GM12878 (cell line): ENCODE measurements around the gene RPE65. TPM values are rescaled to one million over a fixed set of nuclear protein-coding genes. Genes with fewer than 3 reads are reported as not detected.
A peak's percentile ranks its signal among the peaks of the same experiment; 100 is the strongest.

Source experiments
- BHLHE40 ChIP-seq, 2 experiments: fragments of 450-650 bp in 1 of 2; IDR thresholded peaks; 2 replicates each; pipeline ENCODE4 v1.6.1; 2011 to 2017; ENCODE audit warnings: low read depth in 2 of 2, borderline replicate concordance in 1 of 2, improper control_type of control experiment in 1 of 2, low read length in 1 of 2, mild to moderate bottlenecking in 1 of 2
- CREB1 ChIP-seq: IDR thresholded peaks from 2 replicates; pipeline ENCODE4 v1.6.1; 2012; ENCODE audit warnings: low read depth, mild to moderate bottlenecking, inconsistent platforms
- GATAD2B ChIP-seq: fragments of 450-650 bp; conservative IDR thresholded peaks from 2 replicates; pipeline ENCODE4 v1.6.1; 2017; ENCODE audit warnings: low read depth, mild to moderate bottlenecking, moderate library complexity
- HDAC2 ChIP-seq: fragments of 200-600 bp; sonication (generic); IDR thresholded peaks from 2 replicates; pipeline ENCODE4 v1.6.1; 2017
- MEF2A ChIP-seq: IDR thresholded peaks from 2 replicates; pipeline ENCODE4 v1.6.1; 2011; ENCODE audit warnings: low read depth, mild to moderate bottlenecking, low read length, moderate library complexity; ENCODE audit not compliant: insufficient read depth
- MXI1 ChIP-seq: fragments of 150-350 bp; IDR thresholded peaks from 2 replicates; pipeline ENCODE4 v1.6.1; 2011; ENCODE audit warnings: low read depth, mild to moderate bottlenecking, inconsistent platforms, low read length, improper control_type of control experiment
- NFYA ChIP-seq: IDR thresholded peaks from 2 replicates; pipeline ENCODE4 v1.6.1; 2011; ENCODE audit warnings: low read depth, mild to moderate bottlenecking, low read length, improper control_type of control experiment, borderline replicate concordance
- NFYB ChIP-seq: IDR thresholded peaks from 2 replicates; pipeline ENCODE4 v1.6.1; 2011; ENCODE audit warnings: low read depth, mild to moderate bottlenecking, low read length, improper control_type of control experiment, moderate library complexity; ENCODE audit not compliant: insufficient read depth
- NR2C2 ChIP-seq: IDR thresholded peaks from 2 replicates; pipeline ENCODE4 v1.6.1; 2011; ENCODE audit warnings: borderline replicate concordance, low read depth; ENCODE audit not compliant: control insufficient read depth, insufficient read length
- PML ChIP-seq: IDR thresholded peaks from 2 replicates; pipeline ENCODE4 v1.6.1; 2012; ENCODE audit warnings: low read length, inconsistent platforms
- POU2F2 ChIP-seq: IDR thresholded peaks from 3 replicates; pipeline ENCODE4 v1.6.1; 2011; ENCODE audit warnings: low read depth, mild to moderate bottlenecking, low read length, borderline replicate concordance
- RAD51 ChIP-seq: fragments of 450-650 bp; IDR thresholded peaks from 2 replicates; pipeline ENCODE4 v1.6.1; 2016; ENCODE audit warnings: moderate library complexity, mild to moderate bottlenecking, inconsistent platforms
- RELA ChIP-seq: fragments of 450-650 bp; IDR thresholded peaks from 2 replicates; pipeline ENCODE4 v1.8.0; 2014; ENCODE audit warnings: borderline replicate concordance; ENCODE audit not compliant: partially characterized antibody
- SIX5 ChIP-seq: IDR thresholded peaks from 2 replicates; pipeline ENCODE4 v1.6.1; 2011; ENCODE audit warnings: mild to moderate bottlenecking, low read depth, low read length, moderate library complexity; ENCODE audit not compliant: severe bottlenecking
- SMAD5 ChIP-seq: IDR thresholded peaks from 2 replicates; pipeline ENCODE4 v1.6.1; 2016; ENCODE audit warnings: antibody characterized with exemption, low read depth
- TAF1 ChIP-seq: IDR thresholded peaks from 2 replicates; pipeline ENCODE4 v1.6.1; 2011; ENCODE audit warnings: mild to moderate bottlenecking, low read depth, low read length, borderline replicate concordance
- ZNF384 ChIP-seq: IDR thresholded peaks from 2 replicates; pipeline ENCODE4 v1.6.1; 2012; ENCODE audit warnings: low read depth, mild to moderate bottlenecking, low read length, improper control_type of control experiment, borderline replicate concordance
- polyA plus RNA-seq, 11 experiments: library from polyadenylated mRNA; depleted of rRNA in 4 of 11; unstranded in 6 of 11; stranded (reverse) in 5 of 11; fragments of >200 nt; fragmentation: Nextera tagmentation in 4 of 11; fragmentation: Illumina TruSeq in 1 of 11; extraction: Ambion mirVana in 4 of 11; extraction: Trizol in 1 of 11; gene quantifications; 1 replicate in 1 of 11; 2 replicates in 10 of 11; pipeline versions ENCODE4 v1.2.1 to v1.2.3, GENCODE V29; 2011 to 2016; ENCODE audit warnings: inconsistent platforms in 2 of 11, missing spikeins in 2 of 11, low read depth in 1 of 11
- total RNA-seq, 4 experiments: library from RNA; depleted of rRNA in 3 of 4; stranded (reverse); fragments of >200 nt in 3 of 4; fragmentation: Illumina TruSeq in 1 of 4; extraction: Trizol in 1 of 4; gene quantifications; 2 replicates each; pipeline versions ENCODE4 v1.2.1 to v1.2.3, GENCODE V29; 2013 to 2021
- TF ChIP-seq, protein P1 (sequence below): fragments of 450-650 bp; conservative IDR thresholded peaks from 2 replicates; pipeline ENCODE4 v1.6.1; 2017; ENCODE audit warnings: mild to moderate bottlenecking, moderate library complexity
- TF ChIP-seq, protein P2 (sequence below): fragments of 450-650 bp; formaldehyde crosslinking; IDR thresholded peaks from 2 replicates; pipeline ENCODE4 v1.5.0; 2022; ENCODE audit warnings: mild to moderate bottlenecking, missing genetic modification characterization
- TF ChIP-seq, protein P3 (sequence below): IDR thresholded peaks from 2 replicates; pipeline ENCODE4 v1.6.1; 2011; ENCODE audit warnings: low read depth, low read length, improper control_type of control experiment, borderline replicate concordance
- TF ChIP-seq, protein P4 (sequence below), 3 experiments: IDR thresholded peaks in 2 of 3; conservative IDR thresholded peaks in 1 of 3; 2 replicates each; pipeline ENCODE4 v1.5.1; 2011; ENCODE audit warnings: low read depth in 3 of 3, low read length in 3 of 3, mild to moderate bottlenecking in 3 of 3, control low read depth in 2 of 3, moderate library complexity in 2 of 3, inconsistent platforms in 1 of 3, mixed read lengths in 1 of 3; ENCODE audit not compliant: control insufficient read depth in 2 of 3, insufficient read depth in 1 of 3; ENCODE audit errors: extremely low read depth in 1 of 3

RPE65 gene
- total and polyA plus RNA-seq, 10 of the 15 experiments (the other 5 are each of a cell fraction or from before 2014, with no cell fraction given), result not detected

DNA sequence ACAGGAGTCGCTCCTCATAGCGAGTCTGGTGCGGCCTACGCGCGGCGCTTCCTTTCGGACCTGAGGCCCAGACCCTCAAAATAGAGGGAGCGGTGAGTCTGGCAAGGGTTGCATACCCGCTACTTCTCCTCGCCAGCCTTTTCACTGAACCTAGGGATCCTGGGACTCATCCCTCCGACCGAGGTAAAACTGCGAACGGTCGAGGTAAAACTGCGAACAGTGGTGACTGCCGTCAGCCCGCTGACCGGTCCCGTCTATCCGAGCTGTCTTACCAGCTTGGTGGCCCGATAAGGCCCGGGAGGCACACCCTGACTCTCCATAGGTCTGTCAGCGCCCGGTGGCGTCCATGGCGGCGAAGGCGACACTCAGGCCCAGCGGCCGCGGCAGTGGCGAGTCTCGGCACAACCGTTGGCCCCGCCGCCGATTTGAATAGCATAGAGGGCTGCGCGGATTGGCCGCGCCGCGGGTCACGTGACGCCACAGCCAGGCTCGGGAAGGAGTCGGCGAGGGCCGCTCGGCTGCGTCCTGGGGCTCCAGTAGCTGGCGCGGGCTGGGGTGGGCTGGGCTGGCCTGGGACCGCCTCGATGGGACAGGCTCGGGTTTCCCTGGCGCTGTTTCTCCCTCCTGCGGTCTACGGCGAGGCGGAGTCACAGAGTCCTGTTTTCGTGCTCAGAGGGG is 47.1 kb upstream of the RPE65 start, which contains the start of gene DEPDC1 (continued):
- TF ChIP-seq, protein P1, sequence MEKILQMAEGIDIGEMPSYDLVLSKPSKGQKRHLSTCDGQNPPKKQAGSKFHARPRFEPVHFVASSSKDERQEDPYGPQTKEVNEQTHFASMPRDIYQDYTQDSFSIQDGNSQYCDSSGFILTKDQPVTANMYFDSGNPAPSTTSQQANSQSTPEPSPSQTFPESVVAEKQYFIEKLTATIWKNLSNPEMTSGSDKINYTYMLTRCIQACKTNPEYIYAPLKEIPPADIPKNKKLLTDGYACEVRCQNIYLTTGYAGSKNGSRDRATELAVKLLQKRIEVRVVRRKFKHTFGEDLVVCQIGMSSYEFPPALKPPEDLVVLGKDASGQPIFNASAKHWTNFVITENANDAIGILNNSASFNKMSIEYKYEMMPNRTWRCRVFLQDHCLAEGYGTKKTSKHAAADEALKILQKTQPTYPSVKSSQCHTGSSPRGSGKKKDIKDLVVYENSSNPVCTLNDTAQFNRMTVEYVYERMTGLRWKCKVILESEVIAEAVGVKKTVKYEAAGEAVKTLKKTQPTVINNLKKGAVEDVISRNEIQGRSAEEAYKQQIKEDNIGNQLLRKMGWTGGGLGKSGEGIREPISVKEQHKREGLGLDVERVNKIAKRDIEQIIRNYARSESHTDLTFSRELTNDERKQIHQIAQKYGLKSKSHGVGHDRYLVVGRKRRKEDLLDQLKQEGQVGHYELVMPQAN, result peak; percentile 99
- no peak for TF ChIP-seq NR2C2
- TF ChIP-seq, protein P2, sequence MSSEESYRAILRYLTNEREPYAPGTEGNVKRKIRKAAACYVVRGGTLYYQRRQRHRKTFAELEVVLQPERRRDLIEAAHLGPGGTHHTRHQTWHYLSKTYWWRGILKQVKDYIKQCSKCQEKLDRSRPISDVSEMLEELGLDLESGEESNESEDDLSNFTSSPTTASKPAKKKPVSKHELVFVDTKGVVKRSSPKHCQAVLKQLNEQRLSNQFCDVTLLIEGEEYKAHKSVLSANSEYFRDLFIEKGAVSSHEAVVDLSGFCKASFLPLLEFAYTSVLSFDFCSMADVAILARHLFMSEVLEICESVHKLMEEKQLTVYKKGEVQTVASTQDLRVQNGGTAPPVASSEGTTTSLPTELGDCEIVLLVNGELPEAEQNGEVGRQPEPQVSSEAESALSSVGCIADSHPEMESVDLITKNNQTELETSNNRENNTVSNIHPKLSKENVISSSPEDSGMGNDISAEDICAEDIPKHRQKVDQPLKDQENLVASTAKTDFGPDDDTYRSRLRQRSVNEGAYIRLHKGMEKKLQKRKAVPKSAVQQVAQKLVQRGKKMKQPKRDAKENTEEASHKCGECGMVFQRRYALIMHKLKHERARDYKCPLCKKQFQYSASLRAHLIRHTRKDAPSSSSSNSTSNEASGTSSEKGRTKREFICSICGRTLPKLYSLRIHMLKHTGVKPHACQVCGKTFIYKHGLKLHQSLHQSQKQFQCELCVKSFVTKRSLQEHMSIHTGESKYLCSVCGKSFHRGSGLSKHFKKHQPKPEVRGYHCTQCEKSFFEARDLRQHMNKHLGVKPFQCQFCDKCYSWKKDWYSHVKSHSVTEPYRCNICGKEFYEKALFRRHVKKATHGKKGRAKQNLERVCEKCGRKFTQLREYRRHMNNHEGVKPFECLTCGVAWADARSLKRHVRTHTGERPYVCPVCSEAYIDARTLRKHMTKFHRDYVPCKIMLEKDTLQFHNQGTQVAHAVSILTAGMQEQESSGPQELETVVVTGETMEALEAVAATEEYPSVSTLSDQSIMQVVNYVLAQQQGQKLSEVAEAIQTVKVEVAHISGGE, result peak; percentile 60
- TF ChIP-seq HDAC2, result peak; percentile 53; the same call in 1 of the 2 replicates
- no peak for TF ChIP-seq RELA
- TF ChIP-seq TAF1, result peak; percentile 20; the same call in 1 of the 2 replicates
- TF ChIP-seq ZNF384, result no peak
- no peak for TF ChIP-seq MEF2A
- TF ChIP-seq MXI1, result peak; percentile 89
- TF ChIP-seq SIX5, result no peak
- no peak for TF ChIP-seq PML
- TF ChIP-seq CREB1, result peak; percentile 56; the same call in 1 of the 2 replicates
- 0 out of 2 replicates have a peak, but pooled peaks have one; percentile 61 for TF ChIP-seq GATAD2B
- TF ChIP-seq BHLHE40 (IDR thresholded peaks at IDR 0.05; ENCODE audit: borderline replicate concordance in 1 of 2, low read depth in 2 of 2, low read length in 1 of 2), result peak; percentile 62 to 97; a peak in 3 of 4 replicates
- peak; percentile 71; the same call in 1 of the 2 replicates for TF ChIP-seq NFYB
- TF ChIP-seq, protein P3, sequence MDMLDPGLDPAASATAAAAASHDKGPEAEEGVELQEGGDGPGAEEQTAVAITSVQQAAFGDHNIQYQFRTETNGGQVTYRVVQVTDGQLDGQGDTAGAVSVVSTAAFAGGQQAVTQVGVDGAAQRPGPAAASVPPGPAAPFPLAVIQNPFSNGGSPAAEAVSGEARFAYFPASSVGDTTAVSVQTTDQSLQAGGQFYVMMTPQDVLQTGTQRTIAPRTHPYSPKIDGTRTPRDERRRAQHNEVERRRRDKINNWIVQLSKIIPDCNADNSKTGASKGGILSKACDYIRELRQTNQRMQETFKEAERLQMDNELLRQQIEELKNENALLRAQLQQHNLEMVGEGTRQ, result peak; percentile 90
- peak; percentile 29; the same call in 1 of the 3 replicates for TF ChIP-seq POU2F2
- peak; percentile 97 for TF ChIP-seq RAD51
- TF ChIP-seq, protein P4, sequence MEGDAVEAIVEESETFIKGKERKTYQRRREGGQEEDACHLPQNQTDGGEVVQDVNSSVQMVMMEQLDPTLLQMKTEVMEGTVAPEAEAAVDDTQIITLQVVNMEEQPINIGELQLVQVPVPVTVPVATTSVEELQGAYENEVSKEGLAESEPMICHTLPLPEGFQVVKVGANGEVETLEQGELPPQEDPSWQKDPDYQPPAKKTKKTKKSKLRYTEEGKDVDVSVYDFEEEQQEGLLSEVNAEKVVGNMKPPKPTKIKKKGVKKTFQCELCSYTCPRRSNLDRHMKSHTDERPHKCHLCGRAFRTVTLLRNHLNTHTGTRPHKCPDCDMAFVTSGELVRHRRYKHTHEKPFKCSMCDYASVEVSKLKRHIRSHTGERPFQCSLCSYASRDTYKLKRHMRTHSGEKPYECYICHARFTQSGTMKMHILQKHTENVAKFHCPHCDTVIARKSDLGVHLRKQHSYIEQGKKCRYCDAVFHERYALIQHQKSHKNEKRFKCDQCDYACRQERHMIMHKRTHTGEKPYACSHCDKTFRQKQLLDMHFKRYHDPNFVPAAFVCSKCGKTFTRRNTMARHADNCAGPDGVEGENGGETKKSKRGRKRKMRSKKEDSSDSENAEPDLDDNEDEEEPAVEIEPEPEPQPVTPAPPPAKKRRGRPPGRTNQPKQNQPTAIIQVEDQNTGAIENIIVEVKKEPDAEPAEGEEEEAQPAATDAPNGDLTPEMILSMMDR (IDR thresholded peaks at IDR 0.05 in 2 of 3, conservative IDR thresholded peaks at IDR 0.05 in 1 of 3; ENCODE audit: control insufficient read depth in 2 of 3, extremely low read depth in 1 of 3, insufficient read depth in 1 of 3, low read depth in 3 of 3, low read length in 3 of 3), result 0 out of 6 replicates have a peak, but pooled peaks of 1 of the 3 experiments have one; percentile 6
- TF ChIP-seq NFYA, result no peak
- no peak for TF ChIP-seq SMAD5
